GM21528 (cell line): ENCODE data around the gene STAP2.
"Not testable (repeated sequence)": the region's sequence is repeated elsewhere in the genome, so short reads cannot be mapped to it uniquely, and the experiment has no call there.

ENCODE experiments used
- ATAC-seq: cut with Tn5 transposase; IDR thresholded peaks from one replicate; pipeline ENCODE4 v1.9.1; 2021; ENCODE audit warnings: mild to moderate bottlenecking, moderate library complexity; ENCODE audit not compliant: unreplicated experiment, low FRiP score

Gene STAP2

GRCh38 chr19:4278419-4279266 lies 60.0 kb downstream of the STAP2 start, which contains the start of gene SHD:
TSS of gene SHD (plus strand) at chr19:4279266. CDS start at chr19:4280064, 798 bp downstream.
- no peak for ATAC-seq

- ATAC-seq: no peak
These were observed 60.6 kb downstream of the STAP2 start for GRCh38 chr19:4278010-4278409.

GRCh38 chr19:4277191-4277696 lies 61.4 kb downstream of the STAP2 start:
- ATAC-seq: no peak

GRCh38 chr19:4274321-4274686 lies 64.3 kb downstream of the STAP2 start:
- not testable (repeated sequence) for ATAC-seq
